NCI-H748 treated with DMSO at 0.1 percent for 48 hours (cell line): ENCODE results near the gene NOVA1.

Experiments
- DNase-seq: peaks from one replicate; lab custom pipeline; 2025; lab: John Stamatoyannopoulos, UW

The NOVA1 gene

DNA sequence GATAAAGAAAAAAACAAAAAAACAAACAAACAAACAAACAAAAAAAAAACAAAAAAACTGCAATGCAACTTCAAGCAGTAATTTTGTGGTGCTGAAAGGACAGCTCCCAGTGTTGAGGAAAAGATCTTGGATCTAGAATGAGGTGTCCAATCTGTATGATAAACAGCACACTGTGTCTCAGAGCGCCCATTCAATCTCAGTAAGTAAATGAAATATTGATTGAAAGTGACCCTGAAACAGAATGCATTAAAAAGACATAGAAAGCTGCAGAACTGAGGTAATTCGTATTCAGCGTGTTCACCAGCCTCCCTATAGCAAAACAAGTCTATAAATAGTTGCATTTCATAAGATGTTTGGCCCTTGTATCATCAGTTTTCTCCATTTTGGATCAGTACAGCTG lies 153.0 kb downstream of the NOVA1 start:
- DNase-seq, result no peak

DNA sequence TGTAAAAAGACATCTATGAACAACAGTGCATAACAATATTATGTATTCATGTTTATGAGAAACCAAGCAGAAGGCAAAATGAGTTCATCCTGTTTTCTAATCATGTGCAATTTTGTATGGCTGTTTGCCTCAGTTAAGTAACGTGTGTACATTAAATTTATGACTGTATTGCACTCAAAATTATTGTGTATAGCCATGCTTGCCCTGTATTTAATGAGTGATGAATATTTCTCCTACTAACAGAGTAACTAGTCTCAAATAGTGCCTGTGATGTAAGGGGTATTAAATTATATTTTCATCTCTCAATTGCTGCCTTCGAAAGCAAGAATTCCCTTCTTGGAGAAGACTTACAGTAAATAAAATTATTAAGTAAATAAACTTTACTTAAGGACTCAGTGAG lies 154.2 kb downstream of the NOVA1 start:
- DNase-seq, result no peak

DNA sequence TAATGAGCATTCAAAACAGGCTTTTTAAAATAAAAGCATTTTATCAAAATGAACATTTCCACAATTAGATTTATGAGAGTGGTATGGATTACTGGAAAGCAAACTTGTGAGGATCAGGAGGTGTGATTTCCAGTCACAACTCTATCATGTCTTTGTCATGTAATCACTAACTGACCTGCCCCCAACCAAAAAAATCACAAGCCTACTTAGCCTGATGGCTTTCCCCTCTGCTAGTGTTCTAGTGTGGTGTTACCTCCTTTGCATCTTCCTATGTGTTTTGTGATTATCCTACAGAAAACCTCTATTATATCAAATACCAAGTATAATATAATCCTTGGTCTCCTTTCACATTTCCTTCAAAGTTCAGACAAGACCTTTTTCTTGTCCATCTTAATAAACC lies 168.6 kb downstream of the NOVA1 start:
- DNase-seq, result no peak

DNA sequence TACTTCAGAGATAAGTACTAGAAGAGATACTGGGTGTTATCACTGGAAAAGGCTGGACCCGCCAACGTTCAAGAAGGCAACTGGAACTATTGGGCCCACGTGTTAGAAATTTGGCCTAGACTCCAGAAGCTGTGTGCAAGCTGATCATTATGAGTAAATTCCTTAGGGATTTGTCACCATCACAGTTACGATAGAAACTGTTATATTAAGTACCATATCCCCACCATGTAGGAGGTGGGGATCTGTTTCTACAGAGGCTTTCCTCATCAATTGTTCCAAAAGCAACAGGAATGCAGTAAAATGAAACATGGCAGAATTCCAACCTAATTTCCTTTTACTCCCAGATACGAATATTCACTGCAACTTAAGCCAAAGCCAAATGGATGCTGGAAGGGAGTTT lies 170.7 kb downstream of the NOVA1 start:
- no peak for DNase-seq

DNA sequence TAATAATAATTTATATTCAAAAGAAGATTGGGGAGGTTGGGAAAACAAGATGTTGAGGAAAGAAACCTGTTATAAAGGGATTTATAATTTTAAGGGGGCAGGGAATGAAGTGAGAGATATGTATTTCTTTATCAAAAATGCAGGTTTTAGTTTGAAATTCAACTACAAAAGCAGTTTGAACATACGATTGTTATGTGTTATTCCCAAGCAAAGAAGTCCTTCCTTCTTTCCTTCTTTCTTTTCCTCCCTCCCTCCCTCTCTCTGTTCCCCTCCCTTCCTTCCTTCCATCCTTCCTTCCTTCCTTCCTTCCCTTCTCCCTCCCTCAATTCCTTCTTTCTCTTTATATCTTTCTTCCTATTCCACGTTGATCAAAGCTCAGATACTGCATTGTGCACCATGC lies 173.3 kb downstream of the NOVA1 start:
- DNase-seq, result no peak

DNA sequence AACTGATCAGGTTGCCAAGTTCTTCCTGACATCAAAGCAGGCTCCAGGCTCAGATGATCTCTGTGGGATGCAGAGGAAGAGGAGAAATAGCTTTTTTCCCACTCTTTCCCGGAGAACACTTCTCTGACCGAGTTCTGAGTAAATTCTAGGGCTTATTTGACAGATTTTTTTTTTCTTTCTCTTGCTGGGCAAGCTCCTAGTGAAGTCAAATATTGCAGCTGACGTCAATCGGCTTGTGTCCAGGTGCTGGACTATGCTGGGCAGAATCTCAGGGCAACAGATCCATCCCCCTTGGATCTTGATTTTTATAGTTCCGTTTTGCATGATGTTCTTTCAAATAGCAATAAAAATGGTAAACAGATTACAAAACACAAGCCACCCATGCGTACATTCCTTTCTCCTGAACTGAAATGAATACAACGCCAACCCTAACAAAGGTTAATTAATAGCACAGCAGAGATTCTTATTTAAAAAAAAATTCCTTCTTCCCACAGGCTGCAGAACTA lies 182.2 kb downstream of the NOVA1 start:
- no peak for DNase-seq

DNA sequence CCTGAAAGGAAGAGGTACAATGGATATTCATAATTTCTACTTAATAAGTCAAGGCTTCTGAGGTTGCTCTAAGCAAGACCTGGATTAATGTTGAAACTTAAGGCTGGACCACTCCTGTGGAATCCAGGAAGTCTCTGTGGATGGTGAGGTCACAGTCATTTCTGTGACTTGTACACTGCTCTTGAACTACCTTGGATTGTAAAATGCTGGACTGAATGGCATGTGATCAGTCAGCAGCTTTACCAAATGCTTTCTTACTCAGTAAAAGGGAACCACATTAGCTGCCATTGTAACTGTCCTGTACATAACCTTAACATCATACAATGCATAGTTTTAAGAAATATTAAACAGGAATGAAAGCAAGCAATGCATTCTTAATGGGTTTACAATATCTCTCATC lies 182.9 kb downstream of the NOVA1 start:
- DNase-seq, result no peak

DNA sequence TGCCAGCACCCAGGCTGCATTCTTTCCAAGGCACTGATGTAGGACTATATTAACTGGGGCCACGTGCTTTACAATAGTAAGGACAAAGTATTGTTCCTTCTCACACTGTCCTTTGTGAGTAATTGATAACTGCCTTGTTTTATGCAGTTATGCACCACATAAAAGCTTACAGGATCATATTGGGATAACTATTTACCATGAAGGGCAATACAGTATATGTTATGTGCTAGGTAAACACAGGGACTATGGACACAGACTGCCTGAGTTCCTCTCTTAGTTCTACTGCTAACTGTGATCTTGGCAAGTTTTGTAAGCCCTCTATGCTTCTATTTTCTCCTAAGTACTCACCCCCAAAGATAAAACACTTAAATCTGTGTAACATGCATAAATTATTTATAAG lies 183.7 kb downstream of the NOVA1 start:
- DNase-seq, result no peak

DNA sequence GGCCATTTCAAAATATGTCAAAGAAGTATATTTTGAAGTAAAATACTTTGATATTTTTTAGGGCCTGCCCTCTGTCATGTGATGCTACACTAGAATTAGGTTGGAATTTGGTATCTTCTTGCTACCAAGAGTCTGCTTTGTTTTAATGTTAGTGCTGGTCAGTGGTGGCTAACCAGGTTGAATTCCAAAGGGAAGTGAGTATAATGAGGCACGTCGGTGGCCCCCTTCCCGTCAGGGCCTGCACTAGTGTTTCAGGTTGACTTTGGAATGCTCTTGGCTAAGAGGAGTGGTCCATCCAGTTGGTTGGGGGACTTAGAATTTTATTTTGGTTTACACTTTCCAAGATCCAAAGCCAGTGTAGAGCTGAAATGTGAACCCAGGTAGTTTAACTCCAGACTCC lies 185.4 kb downstream of the NOVA1 start:
- no peak for DNase-seq

DNA sequence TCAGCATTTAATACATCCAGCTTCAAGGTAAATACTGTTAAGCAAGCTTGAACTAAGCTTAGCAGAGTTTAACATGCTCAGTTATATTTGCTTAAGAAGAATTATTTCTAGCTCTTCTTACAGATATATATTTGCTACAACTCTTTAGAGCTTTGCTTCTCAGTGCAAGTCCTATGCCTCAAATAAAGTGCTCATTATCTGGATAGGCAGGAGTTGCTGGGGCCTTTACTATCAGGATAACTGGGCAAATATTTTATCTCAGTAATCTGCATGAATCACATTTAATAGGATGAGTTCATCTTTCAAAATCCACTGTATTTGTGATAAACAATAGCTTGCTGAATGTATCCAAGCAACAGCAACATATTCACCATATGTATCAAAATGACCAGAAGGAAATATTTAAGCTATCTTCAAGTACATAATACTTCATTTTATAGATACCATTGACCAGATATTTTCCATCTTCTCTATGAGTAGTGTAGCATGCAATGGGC lies 187.6 kb downstream of the NOVA1 start:
- no peak for DNase-seq

DNA sequence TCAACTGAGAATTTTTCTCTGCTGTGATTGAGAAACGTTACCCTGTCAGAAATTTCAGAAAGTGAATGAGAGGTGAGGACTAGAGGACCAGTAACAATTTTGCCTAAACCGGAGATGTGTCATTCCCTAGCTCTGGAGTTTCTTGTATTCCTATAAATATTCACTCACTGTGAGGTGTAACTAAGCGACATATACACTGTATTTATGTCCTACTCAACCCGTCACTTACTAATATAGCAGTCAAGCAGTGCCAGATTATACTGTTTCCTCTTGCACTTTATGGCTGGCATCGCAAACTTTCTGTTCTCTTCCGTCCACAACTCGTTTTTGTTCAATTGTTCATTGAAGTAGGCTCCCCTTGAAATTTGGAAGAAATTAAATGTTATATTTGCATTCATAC lies 192.9 kb downstream of the NOVA1 start:
- no peak for DNase-seq

DNA sequence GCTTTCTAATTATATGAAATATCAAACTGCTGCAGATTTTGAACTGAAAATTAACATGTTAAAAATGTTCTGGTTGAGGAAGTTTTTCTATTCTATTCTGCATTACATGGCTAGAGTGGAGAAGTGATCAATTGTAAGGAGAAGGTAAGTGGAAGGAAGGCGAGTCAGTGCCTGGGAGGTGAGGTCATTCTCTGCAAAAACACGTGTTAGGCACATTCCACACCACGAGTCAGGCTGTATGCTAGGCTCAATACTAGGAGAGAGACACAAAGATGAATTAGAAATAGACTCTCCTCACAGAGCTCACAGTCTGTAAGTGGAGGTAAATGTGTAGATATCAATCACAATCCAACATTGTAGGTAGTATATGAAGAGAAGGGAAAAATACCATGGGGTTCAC lies 194.1 kb downstream of the NOVA1 start:
- DNase-seq, result no peak

DNA sequence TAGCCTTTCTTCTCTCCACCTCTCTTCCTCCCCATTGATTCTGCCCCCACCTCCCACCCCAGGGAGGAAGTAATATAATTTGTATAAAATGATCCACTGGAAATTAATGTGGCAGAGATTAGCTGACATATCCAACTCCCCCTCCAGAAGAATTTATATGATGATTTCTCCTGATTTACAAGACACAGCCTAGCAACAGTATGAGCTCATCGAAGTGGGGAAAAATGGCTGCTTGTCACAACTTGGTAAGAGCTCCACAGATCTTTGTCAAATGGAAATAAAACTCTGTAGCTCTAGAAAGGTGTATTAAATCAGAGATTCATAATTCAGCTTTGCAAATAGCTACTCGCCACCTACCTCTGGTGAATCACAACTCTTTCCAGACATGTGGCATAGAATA lies 195.7 kb downstream of the NOVA1 start:
- no peak for DNase-seq

DNA sequence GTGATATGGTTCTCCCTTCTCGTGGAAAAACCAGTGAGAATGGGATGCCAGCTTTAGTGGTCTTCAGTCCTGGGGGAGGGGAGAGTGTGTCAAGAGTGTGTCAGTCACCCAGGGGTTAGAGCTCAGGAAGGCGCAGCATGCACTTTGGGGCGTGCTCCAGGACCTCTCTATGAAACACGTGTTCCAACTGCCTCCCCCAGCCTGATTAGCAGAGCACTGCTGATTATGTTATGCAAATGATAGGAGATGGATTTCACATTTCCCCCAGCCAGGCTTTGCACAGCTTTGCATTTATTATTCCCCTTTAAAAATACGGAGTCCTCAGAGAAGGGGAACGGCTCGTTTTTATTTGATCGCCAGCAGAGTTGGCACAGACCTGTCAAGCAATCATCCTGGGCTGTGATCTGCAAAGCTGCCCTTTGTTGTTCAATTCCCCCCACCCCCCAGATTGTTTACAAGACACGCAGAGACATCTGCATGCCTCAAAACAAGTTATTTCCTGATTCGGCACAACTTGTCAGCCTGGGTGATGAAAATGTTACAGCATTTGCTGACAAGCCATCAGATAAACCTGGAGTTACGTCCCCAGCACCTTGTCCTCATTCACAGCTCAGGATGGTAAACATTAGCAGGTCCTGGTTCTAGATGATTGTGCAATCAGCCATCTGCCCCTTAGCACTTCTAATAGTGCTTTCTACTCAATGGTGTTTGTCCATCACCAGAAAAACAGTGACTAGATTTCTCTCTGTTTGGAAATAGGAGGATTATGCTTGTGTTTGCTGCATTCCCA lies 196.5 kb downstream of the NOVA1 start:
- peak; percentile 61 for DNase-seq

DNA sequence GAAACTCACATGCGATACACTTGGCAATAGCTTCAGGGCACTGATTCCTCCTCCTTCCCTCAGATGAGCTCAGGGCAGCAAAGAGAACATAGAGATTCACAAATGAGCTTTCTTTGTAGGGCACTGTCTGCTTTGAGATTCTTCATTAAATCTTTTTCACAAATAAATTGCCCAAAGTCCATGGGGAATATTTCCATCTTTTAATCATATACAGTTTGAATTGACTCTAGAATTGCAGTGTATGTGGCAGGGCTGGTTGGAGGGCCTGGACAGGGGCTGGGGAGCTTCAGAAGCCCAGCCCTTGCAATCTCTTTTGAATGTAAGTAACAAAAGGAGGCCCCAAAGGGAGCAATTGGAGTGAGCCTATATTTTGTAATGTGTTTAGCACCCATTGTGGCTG lies 197.5 kb downstream of the NOVA1 start:
- DNase-seq, result no peak

DNA sequence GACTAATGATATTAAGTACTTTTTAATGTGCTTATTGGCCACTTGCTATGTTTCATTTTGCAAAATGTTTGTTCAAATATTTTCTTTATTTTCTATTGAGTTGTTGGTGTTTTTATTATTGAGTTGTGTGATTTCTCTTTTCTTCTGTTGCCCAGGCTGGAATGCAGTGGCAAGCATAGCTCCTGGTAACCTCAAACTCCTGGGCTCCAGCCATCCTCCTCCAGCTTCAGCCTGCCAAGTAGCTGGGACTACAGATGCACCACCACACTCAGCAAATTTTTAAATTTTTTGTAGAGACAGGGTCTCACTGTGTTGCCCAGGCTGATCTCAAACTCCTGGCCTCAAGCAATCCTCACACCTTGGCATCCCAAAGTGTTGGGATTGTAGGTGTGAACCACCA lies 199.2 kb downstream of the NOVA1 start:
- no peak for DNase-seq
